GM18499 (cell line): Measurements from ENCODE around the gene SGCA.

ENCODE experiments used
- ATAC-seq: cut with Tn5 transposase; IDR thresholded peaks from one replicate; pipeline ENCODE4 v1.9.1; 2021; ENCODE audit warnings: moderate number of reproducible peaks; ENCODE audit not compliant: insufficient read depth, unreplicated experiment

Gene SGCA

DNA sequence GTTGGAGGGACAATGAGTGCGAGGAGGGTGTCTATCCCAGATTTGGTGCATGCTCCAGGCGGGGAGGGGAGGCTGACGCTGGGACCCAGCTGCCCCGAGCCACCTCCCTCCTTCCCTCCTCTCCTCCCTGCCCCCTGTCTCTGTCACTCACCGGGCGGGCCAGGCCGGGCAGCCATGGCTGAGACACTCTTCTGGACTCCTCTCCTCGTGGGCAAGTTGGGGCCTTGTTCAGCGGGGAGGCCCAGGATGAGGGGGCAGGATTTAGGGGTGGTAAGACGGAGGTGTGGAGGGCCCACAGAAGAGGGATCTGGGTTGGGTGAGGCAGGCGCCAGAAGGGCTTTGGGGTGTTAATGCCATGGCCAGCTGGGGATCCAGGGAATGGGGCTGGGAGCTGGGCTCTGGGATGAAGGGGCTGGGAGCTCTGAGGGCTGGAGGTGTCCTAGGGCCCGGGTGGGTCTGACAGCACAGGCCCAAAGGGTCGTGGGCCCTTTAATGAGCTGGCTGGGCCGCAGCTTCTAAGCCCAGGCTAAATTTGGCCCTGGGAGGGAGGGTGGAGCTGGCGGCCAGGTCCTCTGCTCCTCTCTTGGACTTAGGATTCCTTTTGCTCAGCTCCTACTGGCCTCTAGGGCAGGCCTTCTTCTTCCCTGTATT, at the start of gene SGCA:
SGCA (plus strand) TSS at position 139 of the 651 bp plus-strand sequence; CDS start at position 175, 36 bp downstream.
- no peak for ATAC-seq

DNA sequence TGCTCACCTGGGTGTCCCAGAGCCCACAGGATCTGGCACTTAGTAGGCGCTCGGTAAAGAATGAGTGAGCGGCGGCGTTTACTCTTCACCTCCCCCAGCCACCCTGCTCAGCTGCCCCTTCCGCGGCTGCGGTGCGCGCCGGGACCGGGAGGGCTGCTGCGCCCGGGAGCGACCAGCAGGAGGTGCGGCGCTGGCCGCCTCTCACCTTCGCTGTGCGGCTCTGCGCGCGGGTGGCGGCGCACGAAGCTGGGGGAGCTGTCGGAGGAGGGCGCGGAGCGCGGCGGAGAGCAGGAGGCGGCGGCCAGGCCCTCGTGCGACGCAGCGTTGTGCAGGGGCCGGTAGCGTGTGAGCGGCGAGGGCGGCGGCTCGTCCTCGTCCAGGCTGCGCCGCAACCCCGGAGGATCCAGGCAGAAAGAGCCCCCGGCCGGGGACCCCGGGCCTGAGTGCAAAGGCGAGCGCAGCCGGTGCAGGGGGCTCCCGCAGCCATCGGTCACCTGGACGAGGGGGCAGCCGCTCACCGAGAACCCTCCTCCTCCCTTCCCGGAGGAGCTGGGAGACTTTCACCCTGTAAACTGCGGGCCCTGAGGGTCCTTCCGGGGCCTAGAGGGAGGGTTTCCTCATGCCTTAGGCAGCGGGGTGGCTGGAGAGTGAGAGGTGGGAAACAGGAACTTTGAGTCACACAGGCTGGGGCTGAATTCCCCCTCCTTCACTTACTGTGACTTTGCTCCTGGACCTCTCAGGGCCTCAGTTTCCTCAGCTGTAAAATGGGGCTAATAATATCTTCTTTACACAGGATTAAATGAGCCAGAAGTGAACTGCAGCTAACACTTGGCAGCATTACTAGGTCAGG, 48.4 kb upstream of the SGCA start:
- ATAC-seq = no peak

DNA sequence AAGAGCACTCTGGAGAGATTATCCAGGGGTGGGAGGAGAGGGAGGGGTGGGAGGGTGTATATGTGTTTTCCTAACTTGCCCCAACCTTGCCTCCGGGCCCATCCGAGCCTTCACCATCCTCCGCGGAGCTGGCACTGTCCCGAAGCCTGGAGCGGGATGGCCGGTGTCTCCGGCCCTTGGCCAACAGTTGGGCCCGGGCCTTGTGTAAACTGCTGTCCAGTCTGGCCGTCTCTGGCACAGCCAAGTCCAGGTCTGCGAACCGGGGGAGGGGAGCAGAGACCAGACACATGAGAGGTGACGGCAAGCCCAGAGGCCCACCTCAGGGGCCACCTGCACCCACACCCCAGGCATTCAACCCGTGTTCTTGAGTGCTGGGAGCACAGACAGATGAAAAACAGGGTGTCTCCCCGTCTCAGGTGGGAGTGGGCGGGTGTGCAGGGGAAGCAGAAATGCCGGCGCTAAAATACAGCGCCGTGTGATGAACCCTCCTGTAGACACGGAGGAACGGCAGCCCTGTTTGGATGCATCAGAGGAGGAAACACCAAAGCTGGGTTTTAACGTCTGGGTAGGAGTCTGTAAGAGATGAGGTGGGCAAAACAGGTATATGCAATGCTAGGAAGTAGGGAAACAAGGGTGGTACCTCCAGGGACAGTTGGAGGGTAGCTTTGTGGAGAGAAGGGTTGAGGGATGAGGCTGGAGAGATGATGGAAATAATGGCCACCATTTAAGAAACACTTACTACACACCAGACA, 47.6 kb upstream of the SGCA start:
- no peak for ATAC-seq

DNA sequence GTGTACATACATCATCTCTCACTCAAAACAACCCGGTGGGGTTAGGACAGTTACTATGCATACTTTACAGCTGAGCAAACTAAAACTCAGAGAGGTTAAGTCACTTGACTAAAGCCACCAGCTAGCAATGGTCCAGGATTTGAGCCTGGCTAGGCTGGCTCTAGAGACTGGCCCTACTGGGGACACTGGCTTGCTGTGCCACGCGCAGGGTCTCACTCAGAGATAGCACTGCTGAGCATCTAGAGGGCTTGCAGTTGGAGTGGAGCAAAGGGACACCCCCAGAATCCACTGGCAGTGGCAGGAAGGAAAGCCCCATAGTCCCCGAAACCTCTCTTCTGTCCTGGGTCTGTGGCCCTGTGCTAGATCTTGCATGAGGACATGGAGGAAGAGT, 47.0 kb upstream of the SGCA start:
- ATAC-seq = no peak

DNA sequence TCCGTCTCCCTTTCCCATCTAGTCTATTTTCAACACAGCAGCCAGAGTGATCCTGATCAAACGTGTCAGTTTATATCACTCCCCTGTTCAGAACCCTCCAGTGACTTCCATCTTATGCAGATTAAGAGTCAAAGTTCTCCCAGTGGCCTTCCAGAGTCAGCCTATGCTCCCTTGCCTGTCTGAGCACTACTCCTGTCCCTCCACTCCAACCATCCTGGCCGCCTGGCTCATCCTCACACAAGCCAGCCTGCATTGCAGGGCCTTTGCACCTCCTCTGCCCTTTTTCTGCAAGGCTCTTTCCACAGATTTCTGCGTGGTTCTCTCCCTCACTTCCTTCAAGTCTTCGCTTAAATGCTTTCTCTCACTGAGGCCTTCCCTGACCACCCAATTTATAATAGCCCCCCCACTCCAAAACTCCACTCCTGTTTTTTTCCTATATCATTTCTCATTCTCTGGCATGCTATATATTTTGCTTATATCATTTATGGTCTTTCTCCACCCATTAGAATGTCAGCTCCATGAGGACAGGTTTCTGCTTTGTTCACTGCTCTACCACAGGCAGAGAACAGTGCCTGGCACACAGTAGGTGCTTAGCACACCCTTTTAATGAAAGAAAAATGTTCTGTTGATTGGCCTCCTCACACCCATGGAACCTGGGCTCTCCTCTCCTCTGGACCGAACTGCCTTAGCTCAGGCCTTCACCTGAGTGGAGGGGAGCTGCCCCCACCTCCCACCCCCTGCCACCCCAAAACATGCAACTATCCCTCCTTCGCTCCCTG, 45.1 kb upstream of the SGCA start:
- no peak for ATAC-seq

DNA sequence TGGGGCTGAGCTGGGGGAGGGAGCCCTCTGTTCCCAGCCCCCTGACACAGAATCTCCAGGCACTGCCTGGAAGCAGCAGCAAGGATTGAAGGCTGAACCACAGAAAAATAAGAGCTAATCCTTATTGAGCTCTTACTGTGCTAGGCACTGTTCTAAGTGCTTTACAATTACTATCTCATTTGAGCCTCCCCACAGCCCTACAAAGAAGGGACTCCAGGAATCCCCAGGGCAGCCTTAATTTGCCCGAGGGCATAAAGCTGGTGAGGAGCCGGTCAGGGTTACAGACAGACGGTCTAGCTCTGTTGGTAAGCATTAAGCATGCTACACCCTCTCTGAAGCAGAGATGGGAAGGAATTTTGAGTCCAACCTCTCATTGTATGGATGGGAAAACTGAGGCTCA, 42.9 kb upstream of the SGCA start:
- ATAC-seq = no peak

DNA sequence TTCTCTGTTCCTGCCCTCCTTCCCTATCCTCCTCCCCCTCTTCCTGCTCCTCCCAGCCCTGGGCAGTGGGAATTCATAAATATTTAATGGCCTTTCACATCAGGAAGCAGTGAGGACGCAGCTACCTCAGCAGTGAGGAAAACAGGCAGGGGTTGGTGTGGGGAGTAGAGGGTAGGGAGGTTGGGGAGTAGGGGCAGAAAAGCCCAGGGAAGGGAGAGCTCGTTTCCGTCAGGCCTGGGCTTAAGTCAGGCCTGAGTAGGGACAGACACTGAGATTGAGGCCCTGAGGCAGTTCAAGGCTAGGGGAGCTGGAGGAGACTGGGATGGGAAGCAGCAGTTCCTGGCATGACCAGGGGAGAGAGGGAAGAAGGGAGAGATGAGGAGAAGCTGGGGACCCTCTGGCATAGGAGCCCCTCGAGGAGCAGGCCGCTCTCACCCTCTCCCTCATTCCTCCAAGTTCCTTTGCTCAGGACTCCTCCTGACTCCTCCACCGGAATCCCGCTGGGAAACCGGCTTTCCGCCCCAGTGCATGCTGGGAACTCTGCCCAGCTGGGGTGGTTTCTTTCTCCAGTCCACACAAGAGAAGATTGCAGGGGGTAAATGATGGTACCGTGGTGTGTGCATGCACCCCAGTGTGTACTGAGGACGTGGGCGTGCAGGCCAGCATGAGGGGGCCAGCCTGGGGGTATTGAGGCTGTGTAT, 42.0 kb upstream of the SGCA start:
- no peak for ATAC-seq

DNA sequence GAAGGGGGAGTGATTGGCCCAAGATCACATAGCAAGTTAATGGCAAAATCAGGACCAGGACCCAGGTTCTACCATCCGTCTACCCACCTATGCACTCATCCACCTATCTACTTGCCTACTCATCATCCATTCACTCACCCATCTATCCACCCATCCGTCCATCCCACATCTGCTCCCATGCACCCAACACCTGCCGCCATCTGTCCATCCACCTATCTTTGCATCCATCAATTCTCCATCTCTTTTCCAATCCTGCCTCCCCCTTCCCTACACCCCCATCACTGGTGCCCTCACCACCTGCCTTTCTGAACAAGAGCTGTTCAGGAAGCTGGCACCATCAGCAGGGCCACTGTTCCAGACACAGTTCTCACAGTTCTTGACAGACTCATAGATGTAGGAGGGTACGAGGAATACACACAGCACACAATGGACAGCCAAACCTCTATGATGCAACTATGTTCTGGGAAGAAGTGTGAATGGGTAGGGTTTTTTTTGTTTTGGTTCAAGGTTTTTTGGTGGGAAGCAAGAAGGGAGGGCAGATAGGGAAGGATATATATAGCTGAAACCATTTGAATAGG, 40.3 kb upstream of the SGCA start:
- no peak for ATAC-seq

DNA sequence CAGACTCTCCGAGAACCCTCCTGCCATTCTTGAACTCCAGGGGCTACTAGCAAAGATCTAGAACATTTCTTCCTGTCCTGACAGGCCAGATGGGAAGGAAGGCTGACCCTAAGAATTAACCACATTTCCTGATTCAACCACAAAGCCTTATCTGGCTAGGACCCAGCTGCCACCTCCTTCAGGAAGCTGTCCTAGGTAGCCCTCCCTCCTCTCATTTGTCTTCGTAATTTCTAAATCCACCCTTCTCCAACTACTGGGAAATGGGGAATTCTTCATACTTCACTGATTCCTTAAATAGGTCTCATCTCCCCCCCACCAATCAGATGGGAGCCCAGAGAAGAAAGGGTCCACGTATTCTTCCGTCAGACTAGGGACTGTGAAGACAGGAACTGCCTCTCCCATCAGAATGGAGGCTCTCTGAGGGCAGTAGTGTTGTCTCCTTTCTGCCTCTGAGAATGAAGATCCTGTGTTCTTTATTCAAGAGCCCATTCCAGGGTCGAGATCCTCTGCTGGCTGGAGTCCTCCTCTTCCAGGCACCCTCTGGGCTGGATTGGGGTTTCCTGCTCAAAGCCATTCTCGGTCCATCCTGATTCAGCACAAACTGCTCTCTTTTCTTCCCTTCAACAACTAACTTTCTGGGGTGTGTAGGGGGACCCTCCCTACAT, 38.0 kb upstream of the SGCA start:
- no peak for ATAC-seq

DNA sequence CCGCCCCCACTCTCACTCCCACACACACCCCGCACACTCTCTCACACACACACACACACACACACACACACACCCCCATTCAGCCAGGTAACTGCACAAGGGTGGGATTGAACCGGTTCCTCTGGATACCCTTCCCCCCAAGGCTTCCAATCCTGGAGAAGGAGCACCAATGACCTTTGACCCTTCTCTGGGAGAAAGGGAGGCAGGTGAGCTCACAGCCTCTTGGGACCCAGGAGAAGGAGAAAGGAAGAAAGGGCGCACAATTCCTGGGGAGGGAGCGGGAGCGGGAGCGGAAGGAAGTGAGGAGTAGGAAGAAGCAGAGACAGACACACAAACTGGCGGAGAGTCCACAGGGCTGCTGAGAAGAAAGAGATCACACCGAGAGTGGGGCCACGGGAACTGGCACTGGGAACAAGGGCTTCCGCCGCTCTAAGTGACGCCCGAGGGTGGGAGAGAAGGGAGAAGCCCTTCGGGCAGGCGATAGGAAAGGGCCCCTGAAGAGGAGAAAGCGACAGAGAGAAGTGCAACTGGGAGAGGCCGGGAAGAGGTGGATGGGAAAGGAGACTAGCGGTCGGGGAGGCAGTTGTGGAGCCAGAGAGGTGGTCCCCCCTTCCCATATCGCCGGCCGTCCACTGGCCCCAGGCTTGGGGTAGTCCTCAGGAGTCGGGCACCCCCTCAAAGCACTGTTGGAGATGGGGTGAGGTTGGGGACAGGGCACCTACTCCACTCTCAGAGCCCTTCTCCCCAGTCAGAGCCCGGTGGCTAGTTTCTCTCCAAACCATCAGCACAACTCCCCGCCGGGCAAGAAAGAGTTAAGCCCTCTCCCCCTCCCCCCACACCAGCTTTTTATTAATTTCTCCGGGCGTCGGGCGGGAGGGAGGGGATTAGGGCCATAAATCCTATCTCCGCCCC, 37.1 kb upstream of the SGCA start:
- no peak for ATAC-seq

DNA sequence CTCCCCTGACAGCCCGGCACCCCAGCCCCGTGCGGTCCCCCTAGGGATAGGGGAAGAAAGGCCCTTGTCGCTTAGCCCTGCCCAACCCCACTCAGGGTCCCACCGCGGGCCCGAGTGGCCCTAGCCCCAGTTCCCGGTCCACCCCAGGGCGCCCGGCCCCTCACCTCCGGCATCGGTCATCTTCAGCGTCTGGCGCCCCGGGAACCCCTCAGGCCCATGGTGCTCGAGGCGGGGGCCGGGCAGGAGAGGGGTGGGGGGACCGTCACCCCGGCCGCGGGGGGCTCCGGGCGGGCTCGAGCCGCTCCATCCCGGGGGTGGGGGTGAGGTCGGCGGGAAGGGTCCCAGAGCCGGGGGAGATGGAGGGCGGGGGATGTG, 36.5 kb upstream of the SGCA start:
- ATAC-seq = no peak

DNA sequence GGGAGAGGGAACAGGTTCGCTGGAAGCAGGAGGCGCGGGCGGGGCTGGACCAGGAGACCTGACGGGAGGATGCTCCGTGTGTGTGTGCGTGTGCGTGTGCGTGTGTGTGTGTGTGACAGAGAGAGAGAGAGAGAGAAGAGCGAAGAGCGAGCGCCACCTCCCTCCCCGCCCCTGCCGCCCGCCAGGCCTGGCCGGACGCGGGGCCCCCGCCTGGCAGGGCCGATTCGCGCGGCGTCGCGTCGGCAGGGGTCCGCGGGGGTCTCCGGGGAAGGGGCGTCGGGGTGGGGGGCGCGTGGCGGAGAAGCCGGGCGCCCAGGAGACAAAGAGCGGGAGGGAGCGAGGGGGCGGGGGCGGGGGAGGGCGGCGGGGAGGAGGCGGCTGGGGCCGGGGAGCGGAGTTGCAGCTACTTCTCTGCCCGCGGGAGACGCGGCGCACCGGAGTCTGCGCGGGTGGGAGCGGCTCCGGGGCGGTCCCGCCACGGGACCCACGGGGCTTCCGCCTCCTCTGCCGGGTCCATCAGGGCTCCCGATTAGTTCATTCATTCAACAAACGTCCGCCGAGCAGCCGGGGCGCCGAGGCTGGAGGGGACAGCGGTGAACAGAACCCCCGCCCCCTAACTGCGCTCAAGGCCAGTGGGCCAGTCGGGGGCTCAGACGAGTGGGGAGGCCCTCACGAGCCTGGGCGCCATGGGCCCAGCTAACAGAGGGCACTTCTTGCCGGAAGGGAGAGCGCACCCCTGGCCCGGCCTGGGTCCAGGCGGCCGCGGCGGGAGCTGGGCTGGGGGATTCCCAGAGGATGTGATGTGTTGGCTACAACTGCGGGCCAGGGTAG, 35.9 kb upstream of the SGCA start, which contains the start of gene SAMD14:
SAMD14 (minus strand) TSS at position 433 of the 831 bp plus-strand sequence. CDS start 5,201 bp downstream, outside the sequence.
- ATAC-seq = no peak

DNA sequence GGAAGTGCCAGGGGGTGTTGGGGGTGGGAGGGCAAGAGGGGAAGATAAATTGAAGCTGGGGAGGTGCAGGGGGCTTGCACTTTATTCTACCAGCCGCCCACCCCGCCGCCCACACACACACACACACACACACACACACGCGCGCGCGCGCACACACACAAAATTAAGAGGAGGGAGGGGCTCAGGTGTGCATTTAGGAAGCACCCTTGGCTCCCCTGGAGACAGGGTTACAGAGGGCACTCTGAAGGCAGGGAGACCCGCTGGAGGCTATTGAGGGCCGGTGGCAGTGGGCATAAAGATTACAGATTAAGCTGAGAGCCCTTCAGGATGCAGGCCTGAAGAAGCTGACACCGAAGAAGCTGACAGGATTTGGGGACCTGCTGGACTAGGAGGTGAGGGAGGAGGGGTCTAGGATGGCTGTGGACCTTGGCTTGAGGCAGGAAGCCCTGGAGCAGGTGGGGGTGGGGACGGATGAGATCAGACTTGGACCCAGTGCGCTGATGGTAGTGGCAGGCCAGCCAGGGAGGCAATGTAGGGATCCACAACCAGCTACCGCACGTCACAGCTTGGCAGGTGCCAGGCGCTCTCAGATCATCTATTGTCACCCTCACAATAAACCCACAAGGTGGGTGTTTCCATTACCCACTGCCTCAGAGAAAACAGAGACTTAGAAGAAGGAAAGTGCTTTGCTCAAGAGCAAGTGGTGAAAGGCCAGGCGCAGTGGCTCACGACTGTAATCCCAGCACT, 35.1 kb upstream of the SGCA start:
- no peak for ATAC-seq

DNA sequence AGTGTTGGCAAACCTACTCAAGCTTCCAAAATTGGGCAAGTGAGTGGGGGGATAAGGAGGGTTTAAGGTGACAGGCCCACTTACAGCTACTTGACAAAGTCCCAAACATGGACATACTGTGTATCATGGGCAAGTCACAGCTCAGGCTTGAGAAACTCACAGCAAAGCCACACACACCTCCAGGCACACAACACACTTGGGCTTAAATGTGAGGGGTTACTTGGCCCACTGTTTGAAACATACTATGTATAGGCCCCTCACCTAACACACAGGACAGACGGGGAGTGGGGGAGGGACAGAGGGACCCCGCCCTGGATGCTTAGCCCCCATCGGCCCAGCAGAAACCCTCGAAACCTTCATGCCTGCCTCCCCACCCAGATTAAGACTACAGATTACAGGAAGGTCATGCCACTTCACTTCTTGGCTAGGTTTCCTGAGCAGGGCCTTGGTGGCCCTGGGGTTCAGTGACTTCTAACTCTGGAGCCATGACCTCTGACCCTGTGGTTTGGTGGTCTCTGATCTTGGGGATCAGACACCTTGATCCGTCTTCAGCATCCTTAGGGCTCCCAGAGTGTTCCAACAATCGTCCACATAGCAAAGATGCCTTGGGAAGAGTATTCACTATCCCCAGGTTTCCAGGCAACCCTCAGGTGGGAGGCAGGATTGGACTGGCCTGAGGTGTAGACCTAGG, 33.6 kb upstream of the SGCA start:
- ATAC-seq = no peak

DNA sequence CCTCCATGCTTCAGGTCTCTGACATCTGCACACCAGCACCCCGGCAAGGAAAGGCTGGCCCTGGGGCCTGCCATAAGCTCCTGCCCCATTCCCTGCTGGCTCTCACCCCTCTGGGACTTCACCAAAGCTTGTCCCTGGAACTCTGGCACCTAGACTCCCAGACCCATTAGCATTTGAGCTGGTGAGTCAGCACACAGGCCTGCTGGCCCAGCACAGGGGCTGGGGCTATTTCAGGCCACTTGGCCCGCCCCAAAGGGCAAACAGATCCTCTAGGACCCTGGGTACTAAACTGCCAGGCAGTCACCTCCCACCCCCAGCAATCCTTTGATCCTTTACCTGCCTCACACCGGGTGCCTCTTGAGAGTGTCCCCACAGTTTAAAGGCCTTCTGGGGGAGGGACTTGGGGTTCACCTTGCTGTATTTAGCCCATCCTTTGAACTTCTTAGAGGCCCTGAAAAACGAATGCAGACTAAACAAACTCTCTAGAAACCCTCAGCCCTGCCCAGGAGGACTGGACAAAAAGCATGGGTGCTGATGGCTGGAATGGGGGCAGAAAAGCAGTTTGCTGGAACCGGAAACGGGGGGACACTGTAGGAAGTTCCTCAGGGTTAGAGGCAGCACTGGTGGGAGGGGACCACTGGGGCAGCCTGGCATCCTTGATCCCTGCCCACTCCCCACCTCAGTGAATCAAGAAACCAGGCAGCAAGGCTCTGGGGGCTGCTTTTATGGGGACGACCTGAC, 32.6 kb upstream of the SGCA start:
- no peak for ATAC-seq
